DOHH2 (cell line): ENCODE data around the gene FAM174B.

Experiments used
- H3F3A ChIP-seq: fragments of 200-600 bp; sonication (generic), shearing (Covaris generic); 2 replicates; pipeline ENCODE4 v1.6.0; 2016; ENCODE audit warnings: antibody characterized with exemption, mild to moderate bottlenecking; ENCODE audit not compliant: control insufficient read depth, insufficient read depth
- H3K27ac ChIP-seq: fragments of 200-600 bp; sonication (generic); 2 replicates; pipeline ENCODE4 v1.5.1; 2014; ENCODE audit warnings: low read depth, mild to moderate bottlenecking, low read length, moderate library complexity
- H3K27me3 ChIP-seq: fragments of 200-600 bp; sonication (generic); 2 replicates; pipeline ENCODE4 v1.6.1; 2014; ENCODE audit warnings: mild to moderate bottlenecking, low read length, mixed read lengths; ENCODE audit not compliant: control insufficient read depth
- H3K36me3 ChIP-seq: fragments of 200-600 bp; sonication (generic); 2 replicates; pipeline ENCODE4 v1.6.1; 2014; ENCODE audit warnings: mild to moderate bottlenecking, low read length, moderate library complexity, mixed read lengths; ENCODE audit not compliant: control insufficient read depth
- H3K4me1 ChIP-seq: fragments of 200-600 bp; sonication (generic); 2 replicates; pipeline ENCODE4 v1.6.1; 2014; ENCODE audit warnings: mild to moderate bottlenecking, low read length, mixed read lengths; ENCODE audit not compliant: control insufficient read depth
- H3K4me2 ChIP-seq: fragments of 200-600 bp; sonication (generic); 2 replicates; pipeline ENCODE4 v1.6.0; 2014; ENCODE audit warnings: mild to moderate bottlenecking, low read length, moderate library complexity
- H3K4me3 ChIP-seq: fragments of 200-600 bp; sonication (generic); 2 replicates; pipeline ENCODE4 v1.5.1; 2014; ENCODE audit warnings: mild to moderate bottlenecking, low read length, mixed read lengths
- H3K79me2 ChIP-seq: fragments of 200-600 bp; sonication (generic); 2 replicates; pipeline ENCODE4 v1.6.1; 2014; ENCODE audit warnings: mild to moderate bottlenecking, low read length, mixed read lengths; ENCODE audit not compliant: control insufficient read depth
- H3K9me2 ChIP-seq: fragments of 200-600 bp; sonication (generic); replicated peaks from 2 replicates; pipeline ENCODE4 v1.6.1; 2014; ENCODE audit warnings: mild to moderate bottlenecking, low read length, mixed read lengths; ENCODE audit not compliant: control insufficient read depth
- H3K9me3 ChIP-seq: fragments of 200-600 bp; sonication (generic); 2 replicates; pipeline ENCODE4 v1.6.1; 2014; ENCODE audit warnings: antibody characterized with exemption, low read length, mixed read lengths; ENCODE audit not compliant: control insufficient read depth, insufficient read depth
- H4K20me1 ChIP-seq: fragments of 200-600 bp; sonication (generic); 2 replicates; pipeline ENCODE4 v1.6.0; 2014; ENCODE audit warnings: low read depth, mild to moderate bottlenecking, antibody characterized with exemption, low read length, moderate library complexity; ENCODE audit not compliant: control insufficient read depth, insufficient read depth
- EZH2phosphoT487 ChIP-seq: fragments of 200-600 bp; sonication (generic); IDR thresholded peaks from 2 replicates; pipeline ENCODE4 v1.6.1; 2017; ENCODE audit warnings: borderline replicate concordance, mild to moderate bottlenecking, antibody characterized with exemption, low read length, moderate library complexity, mixed read lengths
- TF ChIP-seq, protein P1 (sequence below): fragments of 200-600 bp; sonication (generic); IDR thresholded peaks from one replicate; pipeline ENCODE4 v1.5.1; 2014; ENCODE audit warnings: antibody characterized with exemption, mild to moderate bottlenecking, low read depth, low read length; ENCODE audit not compliant: poor library complexity, severe bottlenecking

Gene FAM174B

DNA sequence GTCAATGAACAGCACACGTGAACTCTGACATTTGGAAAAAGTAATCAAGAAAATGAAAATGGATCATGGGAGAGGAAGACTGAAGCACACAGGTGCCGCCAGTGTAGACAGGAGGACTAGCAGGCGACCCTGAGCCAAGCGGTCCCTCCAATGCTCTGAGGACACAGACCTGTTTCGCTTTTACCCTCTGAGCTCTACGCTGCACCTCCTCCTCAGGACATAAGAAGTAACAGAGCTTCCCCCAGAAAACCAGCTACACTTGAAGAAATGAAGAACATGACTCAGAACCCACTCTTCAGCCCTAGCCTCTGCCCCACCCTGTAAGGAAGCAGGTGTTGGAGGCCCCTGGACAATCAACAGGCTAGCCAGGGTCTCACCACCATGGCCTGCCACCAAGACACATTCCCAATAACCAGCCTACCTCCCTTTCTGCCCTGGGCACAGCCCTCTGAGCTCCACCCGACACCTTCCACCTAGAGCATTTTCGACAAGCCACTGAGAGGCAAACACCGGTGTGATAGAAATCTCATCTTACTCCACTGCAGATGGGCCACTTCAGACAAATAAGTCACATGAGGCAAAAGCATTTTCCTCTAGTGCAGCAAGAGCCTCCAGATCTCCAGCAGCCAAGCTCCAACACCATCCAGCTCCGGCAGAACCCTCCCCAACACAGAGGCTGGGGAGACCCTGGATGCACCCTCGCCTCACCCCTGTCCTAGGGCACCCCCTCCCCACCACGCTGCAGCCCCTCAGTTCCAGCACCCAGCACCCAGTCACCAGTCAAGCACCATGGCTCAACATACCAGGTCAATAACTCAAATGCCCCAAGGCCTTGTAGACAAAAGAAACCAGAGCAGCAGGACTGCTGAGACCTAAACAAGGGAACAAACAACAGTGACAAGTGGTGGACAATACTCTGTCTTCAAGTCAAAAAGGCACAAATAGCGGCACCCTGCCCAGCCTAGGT, 11.4 kb downstream of the FAM174B start:
- Histone ChIP-seq H3K79me2 (no peaks in the 10 kb centered on the region), H4K20me1 (no peaks in the 10 kb centered on the region), H3K4me2 (no peak overlapping the region), H3K36me3 (no peaks in the 10 kb centered on the region), H3F3A (no peaks in the 10 kb centered on the region), H3K9me3 (no peaks in the 10 kb centered on the region), H3K27ac (no peak overlapping the region), H3K4me1 (no peaks in the 10 kb centered on the region), H3K4me3 (no peak overlapping the region), H3K9me2 (no peaks in the 10 kb centered on the region), H3K27me3 (no peaks in the 10 kb centered on the region)
- TF ChIP-seq, protein P1, sequence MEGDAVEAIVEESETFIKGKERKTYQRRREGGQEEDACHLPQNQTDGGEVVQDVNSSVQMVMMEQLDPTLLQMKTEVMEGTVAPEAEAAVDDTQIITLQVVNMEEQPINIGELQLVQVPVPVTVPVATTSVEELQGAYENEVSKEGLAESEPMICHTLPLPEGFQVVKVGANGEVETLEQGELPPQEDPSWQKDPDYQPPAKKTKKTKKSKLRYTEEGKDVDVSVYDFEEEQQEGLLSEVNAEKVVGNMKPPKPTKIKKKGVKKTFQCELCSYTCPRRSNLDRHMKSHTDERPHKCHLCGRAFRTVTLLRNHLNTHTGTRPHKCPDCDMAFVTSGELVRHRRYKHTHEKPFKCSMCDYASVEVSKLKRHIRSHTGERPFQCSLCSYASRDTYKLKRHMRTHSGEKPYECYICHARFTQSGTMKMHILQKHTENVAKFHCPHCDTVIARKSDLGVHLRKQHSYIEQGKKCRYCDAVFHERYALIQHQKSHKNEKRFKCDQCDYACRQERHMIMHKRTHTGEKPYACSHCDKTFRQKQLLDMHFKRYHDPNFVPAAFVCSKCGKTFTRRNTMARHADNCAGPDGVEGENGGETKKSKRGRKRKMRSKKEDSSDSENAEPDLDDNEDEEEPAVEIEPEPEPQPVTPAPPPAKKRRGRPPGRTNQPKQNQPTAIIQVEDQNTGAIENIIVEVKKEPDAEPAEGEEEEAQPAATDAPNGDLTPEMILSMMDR = no peak
- no peak for TF ChIP-seq EZH2phosphoT487

DNA sequence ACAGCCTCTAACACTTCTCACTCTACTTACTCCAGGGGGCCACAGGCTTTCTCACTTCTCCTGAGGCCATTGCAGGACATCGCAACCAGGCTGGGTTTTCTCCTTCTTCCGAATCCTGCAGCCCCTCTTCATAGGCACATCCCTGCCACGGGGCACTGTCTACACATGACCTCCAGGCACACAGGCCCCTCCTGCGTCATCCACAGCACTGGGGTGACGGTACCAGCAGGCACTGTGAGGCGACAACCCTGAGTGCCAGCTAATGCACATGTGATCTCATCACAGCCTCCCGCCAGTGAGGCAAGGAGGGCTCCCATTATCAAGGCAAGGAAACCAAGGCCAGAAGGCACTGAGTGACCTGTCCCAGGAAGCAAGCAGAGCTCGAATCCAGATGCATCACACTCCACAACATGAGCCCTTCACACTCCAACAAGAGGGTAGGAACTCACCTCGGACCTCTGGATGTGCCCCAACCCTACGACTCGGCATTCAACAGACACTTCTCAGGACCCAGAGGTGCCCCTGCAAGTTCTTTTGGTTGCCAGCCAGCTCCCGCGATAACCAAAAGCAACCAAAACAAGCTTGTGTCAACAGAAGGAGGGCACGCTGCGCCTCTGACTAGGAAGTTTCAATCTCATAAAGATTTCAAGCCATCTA, 16.7 kb downstream of the FAM174B start:
- Histone ChIP-seq H3K79me2 (no peaks in the 10 kb centered on the region; the same call in 1 of the 2 replicates), H4K20me1 (no peaks in the 10 kb centered on the region), H3F3A (no peaks in the 10 kb centered on the region), H3K4me3 (no peak overlapping the region), H3K4me2 (no peak overlapping the region), H3K9me3 (no peaks in the 10 kb centered on the region), H3K36me3 (no peaks in the 10 kb centered on the region), H3K27me3 (no peaks in the 10 kb centered on the region), H3K9me2 (no peaks in the 10 kb centered on the region), H3K27ac (no peak overlapping the region), H3K4me1 (no peaks in the 10 kb centered on the region)
- no peak for TF ChIP-seq EZH2phosphoT487
- TF ChIP-seq, protein P1 = no peak

DNA sequence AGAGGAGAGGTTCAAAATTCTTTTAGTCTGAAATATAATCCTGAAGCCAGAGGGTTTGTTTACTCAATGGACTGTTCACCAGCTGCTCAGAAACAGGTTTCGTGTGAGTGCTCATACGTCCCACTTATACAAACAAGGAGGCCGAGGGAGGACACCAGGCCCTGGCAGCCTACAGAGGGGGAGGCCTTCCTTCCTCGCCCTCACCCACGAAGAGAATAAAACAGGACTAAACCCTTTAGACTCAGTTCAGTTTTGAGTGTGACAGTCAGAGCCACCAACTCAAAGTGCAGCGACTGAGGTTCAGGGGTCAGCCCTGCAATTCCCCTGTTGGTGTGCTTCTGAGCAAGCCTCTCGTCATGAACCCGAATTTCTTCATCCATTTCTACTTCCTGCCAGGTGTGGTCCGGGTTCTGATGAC, 17.3 kb downstream of the FAM174B start:
- no peaks in the 10 kb centered on the region for H3K36me3 ChIP-seq
- H3K4me3 ChIP-seq = no peak overlapping the region
- no peak overlapping the region for H3K4me2 ChIP-seq
- H4K20me1 ChIP-seq = no peaks in the 10 kb centered on the region
- H3K27ac ChIP-seq = no peak overlapping the region
- no peak for TF ChIP-seq EZH2phosphoT487
- TF ChIP-seq, protein P1 = no peak
- H3K9me3 ChIP-seq = no peaks in the 10 kb centered on the region
- no peaks in the 10 kb centered on the region for H3K4me1 ChIP-seq
- H3K79me2 ChIP-seq = no peaks in the 10 kb centered on the region; the same call in 1 of the 2 replicates
- no peaks in the 10 kb centered on the region for H3F3A ChIP-seq
- no peaks in the 10 kb centered on the region for H3K27me3 ChIP-seq
- H3K9me2 ChIP-seq = no peaks in the 10 kb centered on the region
